HAP-1 (cell line): ENCODE data around the gene TMBIM4.
"Not testable (repeated sequence)": the region's sequence is repeated elsewhere in the genome, so short reads cannot be mapped to it uniquely, and the experiment has no call there.

Source experiments
- DNase-seq, 2 experiments: peaks; one replicate each; pipeline ENCODE4 v3.0.0-alpha.2; 2016 to 2020; ENCODE audit warnings: low spot score in 2 of 2
- H3K27me3 ChIP-seq: fragments of 250-450 bp; sonication (Bioruptor Pico); 2 replicates; pipeline ENCODE4 v1.5.1; 2020; ENCODE audit warnings: low read depth, mild to moderate bottlenecking, moderate library complexity
- H3K36me3 ChIP-seq: fragments of 250-450 bp; sonication (Bioruptor Pico); replicated peaks from 2 replicates; pipeline ENCODE4 v1.5.1; 2020; ENCODE audit warnings: mild to moderate bottlenecking
- H3K4me1 ChIP-seq: fragments of 250-450 bp; sonication (Bioruptor Pico); 2 replicates; pipeline ENCODE4 v1.5.1; 2020; ENCODE audit warnings: mild to moderate bottlenecking
- H3K4me3 ChIP-seq: fragments of 250-450 bp; sonication (Bioruptor Pico); 2 replicates; pipeline ENCODE4 v1.5.1; 2020; ENCODE audit warnings: mild to moderate bottlenecking, moderate library complexity
- H3K9me3 ChIP-seq: fragments of 250-450 bp; sonication (Bioruptor Pico); 2 replicates; pipeline ENCODE4 v1.5.1; 2020; ENCODE audit warnings: mild to moderate bottlenecking, moderate library complexity
- in situ Hi-C: fragments of 300-500 bp; cut with MboI; formaldehyde crosslinking; loops from 3 replicates; pipeline ENCODE4 v1.14.3; 2020; ENCODE audit warnings: low sequenced_read_pairs, inconsistent platforms, mixed read lengths

The TMBIM4 gene

GRCh38 chr12:66191547-66192126 lies 21.8 kb upstream of the TMBIM4 start:
- in situ Hi-C loops, result no loop called here
- DNase-seq, result no peak
- Histone ChIP-seq H3K4me1 (no peaks in the 10 kb centered on the region), H3K9me3 (no peaks in the 10 kb centered on the region), H3K4me3 (no peak overlapping the region), H3K36me3 (no peaks in the 10 kb centered on the region), H3K27me3 (peaks cover 8% of the 10 kb centered on the region; the same call in 1 of the 2 replicates)

DNA sequence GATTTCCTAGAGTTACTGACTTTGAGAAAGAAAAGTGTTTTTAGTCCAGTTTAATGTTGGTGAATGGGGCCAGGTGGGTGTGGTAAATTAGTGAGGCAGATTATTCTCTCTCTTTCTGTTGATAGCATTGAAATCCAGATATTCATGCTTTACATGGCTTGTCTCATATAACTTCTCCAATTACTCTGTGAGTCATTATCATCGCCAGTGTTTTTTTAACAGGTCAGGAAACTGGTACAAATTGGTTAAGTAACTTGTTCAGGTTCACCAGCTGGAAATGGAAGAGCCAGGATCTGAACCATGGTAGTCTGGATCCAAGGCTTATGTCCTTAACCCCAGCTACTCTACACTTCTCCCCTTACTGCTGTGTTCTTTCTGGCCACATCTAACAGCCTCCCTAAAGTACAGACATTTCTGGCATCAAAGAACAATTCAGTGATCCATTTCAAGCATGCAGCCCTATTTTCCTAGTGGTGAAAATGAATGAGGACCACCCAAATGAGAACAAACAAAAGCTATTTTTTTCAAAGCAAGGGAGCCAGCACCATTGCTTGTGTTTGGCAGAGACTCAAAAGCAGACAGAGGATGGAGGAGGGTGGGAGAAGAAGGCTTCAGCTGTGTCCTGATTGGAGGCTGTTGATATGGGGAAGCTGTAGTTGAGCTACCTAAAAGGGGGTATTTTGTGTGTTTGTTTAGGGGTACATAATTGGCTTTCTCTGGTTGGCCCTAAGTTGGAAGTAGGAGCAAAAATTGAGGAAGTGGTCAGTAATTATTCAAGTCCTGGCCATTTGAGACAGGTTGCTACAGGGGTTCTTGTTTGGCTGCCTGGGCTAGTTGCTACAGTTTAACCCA lies 20.9 kb upstream of the TMBIM4 start:
- Histone ChIP-seq H3K27me3 (peaks cover 8% of the 10 kb centered on the region; the same call in 1 of the 2 replicates), H3K9me3 (no peaks in the 10 kb centered on the region), H3K4me3 (no peak overlapping the region), H3K36me3 (no peaks in the 10 kb centered on the region), H3K4me1 (no peaks in the 10 kb centered on the region)
- DNase-seq, result no peak
- in situ Hi-C loops, result no loop called here

DNA sequence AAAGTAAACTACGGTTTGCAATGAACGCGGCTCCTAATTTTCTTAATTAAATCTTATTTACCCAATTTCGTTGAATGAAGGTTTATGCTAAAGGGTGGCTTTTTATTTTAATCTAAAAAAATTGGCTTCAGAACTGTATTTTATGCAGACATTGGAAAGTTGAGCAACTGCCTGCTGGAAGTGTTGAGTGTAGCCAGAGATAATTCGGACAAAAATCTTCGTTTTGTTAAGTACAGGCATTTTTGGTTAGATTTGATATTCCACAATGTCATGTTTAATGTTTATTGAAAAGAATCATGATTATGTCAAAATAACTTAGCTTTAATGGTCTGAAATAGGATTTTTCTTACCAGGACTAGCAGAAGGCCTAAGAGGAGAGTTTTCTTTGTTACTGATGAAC lies 20.1 kb upstream of the TMBIM4 start:
- no peaks in the 10 kb centered on the region for H3K9me3 ChIP-seq
- no peak for DNase-seq
- in situ Hi-C loops, result no loop called here
- no peaks in the 10 kb centered on the region for H3K36me3 ChIP-seq
- no peak overlapping the region for H3K4me3 ChIP-seq
- peaks cover 8% of the 10 kb centered on the region; the same call in 1 of the 2 replicates for H3K27me3 ChIP-seq
- no peaks in the 10 kb centered on the region for H3K4me1 ChIP-seq

GRCh38 chr12:66189486-66189843 lies 19.7 kb upstream of the TMBIM4 start:
- no peak for DNase-seq
- Histone ChIP-seq H3K36me3 (no peaks in the 10 kb centered on the region), H3K4me1 (no peaks in the 10 kb centered on the region), H3K9me3 (no peaks in the 10 kb centered on the region), H3K27me3 (peaks cover 8% of the 10 kb centered on the region; the same call in 1 of the 2 replicates), H3K4me3 (no peak overlapping the region)
- in situ Hi-C loops, result no loop called here

DNA sequence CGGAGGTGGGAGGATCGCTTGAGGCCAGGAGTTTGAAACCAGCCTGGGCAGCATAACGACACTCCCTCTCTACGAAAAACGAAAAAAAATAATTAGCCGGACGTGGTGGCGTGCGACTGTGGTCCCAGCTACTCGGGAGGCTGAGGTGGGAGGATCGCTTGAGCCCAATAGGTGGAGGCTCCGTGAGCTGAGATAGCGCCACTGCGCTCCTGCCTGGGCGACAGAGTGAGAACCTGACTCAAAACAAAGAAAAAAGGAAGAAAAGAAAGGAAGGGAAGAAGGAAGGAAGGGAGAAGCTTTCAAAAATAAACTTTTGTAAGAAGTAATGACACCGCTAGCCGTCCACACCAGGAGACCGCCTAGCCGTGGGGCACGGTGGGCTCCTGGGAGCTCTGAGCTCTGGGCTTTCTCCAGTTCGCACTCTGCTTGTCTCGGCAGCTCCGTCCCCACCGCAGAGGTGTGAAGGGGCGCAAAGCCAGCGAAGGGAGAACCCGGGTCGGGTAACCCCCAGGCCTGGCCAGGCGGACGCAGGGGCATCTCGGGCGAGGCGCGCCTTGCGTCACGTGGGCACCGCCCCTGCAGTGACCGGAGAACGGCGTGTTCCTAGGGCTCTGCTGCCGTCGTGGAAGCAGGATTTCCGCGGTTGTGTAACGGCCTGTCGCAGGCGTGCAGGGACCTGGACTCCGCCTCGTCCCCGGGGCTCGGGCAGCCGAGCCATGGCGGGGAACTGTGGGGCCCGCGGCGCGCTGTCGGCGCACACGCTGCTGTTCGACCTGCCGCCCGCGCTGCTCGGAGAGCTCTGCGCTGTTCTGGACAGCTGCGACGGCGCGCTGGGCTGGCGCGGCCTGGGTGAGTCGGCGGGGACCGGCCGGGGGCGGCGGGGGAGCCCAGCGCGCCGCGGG lies 19.0 kb upstream of the TMBIM4 start, which contains the start of gene IRAK3:
IRAK3 (plus strand) TSS at position 631 of the 902 bp plus-strand sequence; CDS start at position 717, 86 bp downstream.
- Histone ChIP-seq H3K4me1 (no peaks in the 10 kb centered on the region), H3K4me3 (peak within 1 kb of the TSS; percentile 9; the same call in 1 of the 2 replicates), H3K9me3 (no peaks in the 10 kb centered on the region), H3K36me3 (no peaks in the 10 kb centered on the region), H3K27me3 (peaks cover 8% of the 10 kb centered on the region; the same call in 1 of the 2 replicates)
- in situ Hi-C loops, result no loop called here
- peak in 1 of 2 experiments; percentile 35 for DNase-seq

- Histone ChIP-seq H3K27me3 (peaks cover 8% of the 10 kb centered on the region; the same call in 1 of the 2 replicates), H3K4me3 (no peak overlapping the region), H3K9me3 (no peaks in the 10 kb centered on the region), H3K36me3 (no peaks in the 10 kb centered on the region), H3K4me1 (no peaks in the 10 kb centered on the region)
- DNase-seq, result no peak
- in situ Hi-C loops, result no loop called here
These were observed 18.0 kb upstream of the TMBIM4 start for GRCh38 chr12:66187821-66188220.

DNA sequence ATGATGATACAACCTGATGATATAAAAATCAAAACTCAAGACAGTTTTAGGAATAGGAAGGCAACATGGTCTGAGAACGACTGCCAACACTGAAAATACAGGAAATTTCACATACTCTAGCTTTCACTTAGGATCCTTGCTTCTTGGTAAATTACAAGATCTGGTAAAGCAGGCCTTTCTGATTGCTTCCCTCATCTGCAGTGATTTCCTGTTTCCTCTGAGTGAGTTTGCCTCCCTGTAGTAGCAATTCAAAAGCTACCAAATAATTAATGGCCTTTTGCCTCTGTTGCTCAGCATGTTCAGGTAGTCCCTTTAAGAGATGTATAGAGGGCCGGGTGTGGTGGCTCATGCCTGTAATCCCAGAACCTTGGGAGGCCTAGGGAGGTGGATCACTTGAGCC lies 17.2 kb upstream of the TMBIM4 start:
- peaks cover 8% of the 10 kb centered on the region; the same call in 1 of the 2 replicates for H3K27me3 ChIP-seq
- no peak for DNase-seq
- H3K9me3 ChIP-seq, result no peaks in the 10 kb centered on the region
- H3K36me3 ChIP-seq, result no peaks in the 10 kb centered on the region
- H3K4me3 ChIP-seq, result no peak overlapping the region
- H3K4me1 ChIP-seq, result no peaks in the 10 kb centered on the region
- in situ Hi-C loops, result no loop called here

GRCh38 chr12:66184822-66185221 lies 15.0 kb upstream of the TMBIM4 start:
- H3K27me3 ChIP-seq, H3K4me3 ChIP-seq, in situ Hi-C loops, H3K9me3 ChIP-seq, H3K4me1 ChIP-seq, H3K36me3 ChIP-seq, DNase-seq: not testable (repeated sequence)

DNA sequence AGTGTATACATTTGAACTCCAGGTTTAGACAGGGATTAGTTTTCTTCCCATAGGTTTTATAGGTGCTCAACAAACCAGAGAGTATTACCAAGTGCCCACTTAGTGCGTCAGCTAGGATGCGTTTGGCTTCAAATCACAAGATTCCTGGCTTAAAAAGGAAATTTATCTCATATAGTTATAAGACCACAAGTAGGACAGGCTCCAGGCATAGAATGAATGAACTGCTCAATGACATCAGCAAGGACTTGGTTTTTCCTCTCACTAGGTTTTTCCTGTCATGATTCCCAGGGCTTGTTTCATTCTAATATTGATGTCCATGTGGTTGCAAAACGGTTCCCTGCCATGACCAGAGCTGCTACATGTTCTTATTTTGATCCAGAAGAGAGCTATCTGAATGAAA lies 13.2 kb upstream of the TMBIM4 start:
- Histone ChIP-seq H3K4me3 (no peak overlapping the region), H3K4me1 (no peaks in the 10 kb centered on the region), H3K9me3 (no peaks in the 10 kb centered on the region), H3K36me3 (no peaks in the 10 kb centered on the region), H3K27me3 (0 out of 2 replicates have a peak, but pooled peaks cover under 1% of the 10 kb centered on the region)
- in situ Hi-C loops, result no loop called here
- no peak for DNase-seq

DNA sequence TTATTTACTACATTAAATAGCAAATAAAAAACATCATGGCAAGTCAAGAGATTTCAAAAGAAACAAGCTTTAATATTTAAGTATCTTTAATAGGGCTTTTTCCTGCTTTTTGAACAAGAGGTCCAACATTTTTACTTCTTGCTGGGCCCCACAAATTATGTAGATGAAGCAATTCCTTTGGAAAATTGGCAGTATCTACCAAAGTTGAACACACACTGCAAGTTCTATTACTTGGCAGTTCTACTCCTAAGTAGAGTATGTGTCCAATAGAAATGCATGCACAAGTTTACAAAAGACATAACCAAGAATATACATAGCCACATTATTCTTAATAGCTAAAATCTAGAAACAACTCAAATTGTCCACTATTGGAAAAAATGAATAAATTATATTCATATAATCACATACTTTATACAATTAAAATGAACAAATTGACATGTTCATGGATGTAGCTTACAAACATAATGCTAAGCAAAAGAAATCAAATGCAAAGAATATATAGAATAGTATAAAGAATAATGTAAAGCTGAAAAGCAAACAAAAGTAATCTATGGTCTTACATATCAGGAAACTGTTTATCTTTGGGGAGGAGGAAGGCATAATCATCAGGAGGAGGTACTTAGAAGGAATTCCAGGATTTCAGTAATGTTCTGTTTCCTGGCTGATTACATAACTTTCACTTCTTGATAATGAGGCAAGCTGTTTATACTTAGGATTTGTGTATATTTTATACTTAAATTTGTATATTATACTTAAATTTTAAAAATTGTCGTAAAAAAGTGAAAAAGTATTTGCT lies 6.5 kb upstream of the TMBIM4 start:
- Histone ChIP-seq H3K4me3 (no peak overlapping the region), H3K4me1 (no peaks in the 10 kb centered on the region), H3K27me3 (no peaks in the 10 kb centered on the region), H3K9me3 (no peaks in the 10 kb centered on the region), H3K36me3 (no peaks in the 10 kb centered on the region)
- DNase-seq, result no peak
- in situ Hi-C loops, result no loop called here

DNA sequence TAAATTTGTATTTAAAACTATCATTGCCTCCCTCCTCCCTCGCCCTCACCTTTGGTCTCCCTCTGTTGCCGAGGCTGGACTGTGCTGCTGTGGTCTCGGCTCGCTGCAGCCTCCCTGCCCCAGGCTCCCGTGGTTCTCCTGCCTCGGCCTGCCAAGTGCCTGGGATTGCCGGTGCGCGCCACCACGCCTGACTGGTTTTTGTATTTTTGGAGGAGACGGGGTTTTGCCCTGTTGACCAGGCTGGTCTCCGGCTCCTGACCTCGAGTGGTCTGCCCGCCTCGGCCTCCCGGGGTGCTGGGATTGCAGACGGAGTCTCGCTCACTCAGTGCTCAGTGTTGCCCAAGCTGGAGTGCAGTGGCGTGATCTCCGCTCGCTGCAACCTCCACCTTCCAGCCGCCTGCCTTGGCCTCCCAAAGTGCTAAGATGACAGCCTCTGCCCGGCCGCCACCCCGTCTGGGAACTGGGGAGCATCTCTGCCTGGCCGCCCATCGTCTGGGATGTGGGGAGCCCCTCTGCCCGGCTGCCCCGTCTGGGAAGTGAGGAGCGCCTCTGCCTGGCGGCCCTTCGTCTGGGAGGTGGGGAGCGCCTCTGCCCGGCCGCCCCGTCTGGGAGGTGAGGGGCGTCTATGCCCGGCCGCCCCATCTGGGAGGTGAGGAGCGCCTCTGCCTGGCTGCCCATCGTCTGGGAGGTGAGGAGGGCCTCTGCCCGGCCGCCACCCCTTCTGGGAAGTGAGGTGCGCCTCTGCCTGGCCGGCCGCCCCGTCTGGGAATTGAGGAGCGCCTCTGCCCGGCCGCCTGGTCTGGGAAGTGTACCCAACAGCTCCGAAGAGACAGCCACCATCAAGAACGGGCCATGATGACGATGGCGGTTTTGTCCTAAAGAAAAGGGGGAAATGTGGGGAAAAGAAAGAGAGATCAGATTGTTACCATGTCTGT lies 4.9 kb upstream of the TMBIM4 start:
- DNase-seq, result peak in 1 of 2 experiments; percentile 14
- H3K9me3 ChIP-seq, H3K36me3 ChIP-seq, H3K4me3 ChIP-seq, H3K4me1 ChIP-seq, H3K27me3 ChIP-seq: not testable (repeated sequence)
- in situ Hi-C loops, result loop anchor here (25.0 kb wide), 1 partner anchor 238 kb away; no protein-coding TSS in a partner anchor

DNA sequence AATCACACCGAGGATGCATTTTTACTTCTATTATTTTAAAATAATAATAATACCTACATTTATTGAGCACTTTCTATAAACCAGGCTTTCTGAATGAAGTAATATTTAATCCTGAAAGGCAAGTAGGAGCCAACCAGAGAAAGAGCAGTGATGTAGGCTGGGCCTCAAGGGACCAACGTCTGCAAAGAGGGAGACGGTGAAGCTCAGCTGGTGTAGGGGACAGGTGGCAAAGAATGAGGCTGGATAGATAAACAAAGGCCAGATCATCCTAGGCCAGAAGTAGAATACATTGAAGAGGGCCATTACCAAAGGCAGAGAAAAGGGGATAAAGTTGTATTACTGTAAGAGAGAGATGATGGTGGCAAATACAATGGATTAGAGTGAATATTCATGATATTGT lies 810 bp upstream of the TMBIM4 start:
- Histone ChIP-seq H3K9me3 (no peaks in the 10 kb centered on the region; the same call in 1 of the 2 replicates), H3K27me3 (no peaks in the 10 kb centered on the region), H3K4me1 (peaks cover 7% of the 10 kb centered on the region), H3K4me3 (no peak overlapping the region; the same call in 1 of the 2 replicates), H3K36me3 (peaks cover 3% of the 10 kb centered on the region; the same call in 1 of the 2 replicates)
- in situ Hi-C loops, result loop anchor here (25.0 kb wide), 1 partner anchor 242 kb away; no protein-coding TSS in a partner anchor
- no peak for DNase-seq
